SH-SY5Y (cell line): Measurements from ENCODE around the gene BAZ1A.

Experiments
- GATA2 ChIP-seq: IDR thresholded peaks from 2 replicates; pipeline ENCODE4 v1.6.1; 2011; ENCODE audit warnings: mild to moderate bottlenecking, low read depth, low read length
- GATA3 ChIP-seq: IDR thresholded peaks from 2 replicates; pipeline ENCODE4 v1.6.1; 2011; ENCODE audit warnings: low read depth, mild to moderate bottlenecking, low read length, moderate library complexity

BAZ1A gene

DNA sequence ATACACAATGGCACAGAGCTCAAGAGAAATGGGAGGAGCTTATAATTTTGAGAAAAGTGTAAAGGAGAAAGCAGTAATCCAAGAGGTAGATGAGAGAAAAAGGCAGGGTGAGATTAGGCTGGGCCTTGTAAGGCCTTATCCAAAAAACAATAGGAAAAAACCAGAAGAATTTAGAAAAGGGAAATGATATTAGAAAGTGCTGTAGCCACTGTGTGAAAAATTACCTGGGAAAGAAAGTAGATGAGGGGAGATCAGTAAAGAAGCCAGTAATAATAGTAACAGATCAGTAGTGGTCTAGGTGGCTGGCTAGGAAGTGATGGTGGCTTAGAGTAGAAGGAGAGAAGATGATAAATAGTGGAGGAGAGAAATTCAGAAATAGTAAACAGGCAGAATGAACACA lies 94.5 kb downstream of the BAZ1A start:
- TF ChIP-seq GATA3 = no peak
- no peak for TF ChIP-seq GATA2

DNA sequence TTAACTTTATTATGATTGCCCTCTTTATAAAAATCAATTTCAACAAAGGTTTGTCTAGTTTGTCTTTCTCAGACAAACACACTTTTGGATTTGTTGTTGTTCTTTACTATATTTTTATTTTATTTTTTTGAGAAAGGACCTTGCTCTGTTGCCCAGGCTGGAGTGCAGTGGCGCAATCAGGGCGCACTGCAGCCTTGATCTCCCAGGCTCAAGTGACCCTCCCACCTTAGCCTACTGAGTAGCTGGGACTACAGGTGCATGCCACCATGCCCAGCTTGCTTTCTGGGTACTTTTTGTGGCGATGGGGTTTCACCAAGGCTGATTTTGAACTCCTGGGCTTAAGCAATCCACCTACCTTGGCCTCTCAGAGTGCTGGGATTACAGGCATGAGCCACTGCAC lies 96.4 kb downstream of the BAZ1A start:
- TF ChIP-seq GATA3 = no peak

DNA sequence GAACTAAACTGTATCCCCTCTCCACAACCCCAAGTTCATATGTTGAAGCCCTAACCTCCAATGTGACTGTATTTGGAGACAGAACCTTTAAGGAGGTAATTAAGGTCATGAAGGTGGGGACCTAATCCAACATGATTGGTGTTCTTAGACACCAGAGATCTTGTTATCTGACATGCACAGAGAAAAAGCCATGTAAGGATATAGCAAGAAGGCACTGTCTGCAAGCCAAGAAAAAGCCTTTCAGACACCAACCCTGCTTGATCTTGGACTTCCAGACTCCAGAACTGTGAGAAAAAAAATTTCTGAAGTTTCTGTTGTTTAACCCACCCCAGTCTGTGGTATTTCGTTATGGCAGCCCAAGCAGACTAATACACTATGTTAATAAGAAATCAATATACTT lies 98.5 kb downstream of the BAZ1A start:
- TF ChIP-seq GATA2 (no peak), GATA3 (no peak)

DNA sequence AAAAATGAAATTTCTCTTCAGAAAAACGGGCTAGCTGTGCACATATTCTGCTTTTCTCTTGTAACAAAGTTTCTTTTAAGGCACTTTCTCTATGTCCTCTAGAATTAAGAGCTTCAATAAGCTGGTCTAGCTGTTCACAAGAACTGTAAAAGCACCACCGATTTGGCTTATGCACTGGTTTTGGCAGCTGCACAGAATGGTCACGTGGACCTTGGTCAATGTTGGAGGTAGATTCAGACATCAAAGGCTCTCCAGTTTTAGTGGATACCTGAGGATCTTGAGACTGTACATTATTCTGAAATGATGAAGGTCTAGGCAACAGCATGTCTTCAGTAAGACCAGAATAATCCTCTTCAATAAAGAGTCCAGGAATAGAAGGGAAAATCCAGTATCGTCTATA lies 99.2 kb downstream of the BAZ1A start:
- no peak for TF ChIP-seq GATA3
- TF ChIP-seq GATA2 = no peak

DNA sequence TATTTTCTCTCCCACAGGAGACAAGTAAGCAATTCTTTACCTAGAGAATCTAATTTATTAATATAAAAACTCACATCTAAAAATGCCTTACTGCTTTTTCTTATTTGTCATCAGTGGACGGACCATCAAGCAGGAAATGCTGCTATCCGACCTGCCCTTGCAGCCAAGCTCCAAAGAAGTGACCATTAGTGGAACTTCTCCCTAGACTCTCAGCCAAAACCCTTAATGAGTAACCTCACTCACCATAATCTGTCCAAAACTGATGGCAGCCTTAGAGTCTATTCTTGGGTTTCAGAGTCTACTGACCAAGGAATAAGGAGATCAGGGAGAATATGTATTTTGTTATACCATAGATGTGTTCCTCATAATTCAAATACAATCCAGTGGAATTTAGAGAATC lies 99.8 kb downstream of the BAZ1A start:
- TF ChIP-seq GATA3 = no peak
- no peak for TF ChIP-seq GATA2

DNA sequence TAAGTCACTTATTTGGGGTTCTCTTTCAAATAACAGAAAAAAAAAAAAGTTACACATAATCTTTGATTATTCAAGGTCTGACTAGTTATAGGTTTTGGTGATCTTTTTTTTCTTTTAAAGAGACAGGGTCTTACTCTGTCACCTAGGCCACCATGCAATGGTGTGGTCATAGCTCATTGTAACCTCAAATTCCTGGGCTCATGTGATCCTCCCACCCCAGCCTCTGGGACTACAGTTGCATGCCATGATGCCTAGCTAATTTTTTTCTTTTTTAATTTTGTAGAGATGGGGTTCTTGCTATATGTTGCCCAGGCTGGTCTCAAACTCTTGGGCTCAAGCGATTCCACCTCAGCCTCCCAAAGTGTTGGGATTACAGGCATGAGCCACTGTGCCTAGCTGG lies 104.3 kb downstream of the BAZ1A start:
- TF ChIP-seq GATA2 = no peak
- no peak for TF ChIP-seq GATA3

DNA sequence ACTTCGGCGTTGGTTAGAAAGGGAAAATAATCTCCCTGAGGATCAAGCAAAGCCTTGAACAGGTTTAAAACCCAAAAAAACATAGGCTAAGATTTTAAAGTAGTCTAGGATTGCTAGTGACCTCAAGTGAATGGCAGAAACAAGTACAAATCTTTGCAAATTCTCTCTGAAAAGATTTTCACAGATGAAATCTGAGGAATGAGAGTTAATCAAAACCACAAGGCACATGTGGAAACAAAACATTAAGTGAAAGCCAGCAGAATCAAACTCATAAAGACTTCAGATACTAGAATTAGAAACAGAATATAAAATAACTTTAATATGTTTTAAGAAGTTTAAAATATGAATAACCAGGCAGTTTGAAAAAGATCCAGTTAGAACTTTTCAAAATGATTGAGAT lies 108.6 kb downstream of the BAZ1A start:
- no peak for TF ChIP-seq GATA3
- no peak for TF ChIP-seq GATA2

DNA sequence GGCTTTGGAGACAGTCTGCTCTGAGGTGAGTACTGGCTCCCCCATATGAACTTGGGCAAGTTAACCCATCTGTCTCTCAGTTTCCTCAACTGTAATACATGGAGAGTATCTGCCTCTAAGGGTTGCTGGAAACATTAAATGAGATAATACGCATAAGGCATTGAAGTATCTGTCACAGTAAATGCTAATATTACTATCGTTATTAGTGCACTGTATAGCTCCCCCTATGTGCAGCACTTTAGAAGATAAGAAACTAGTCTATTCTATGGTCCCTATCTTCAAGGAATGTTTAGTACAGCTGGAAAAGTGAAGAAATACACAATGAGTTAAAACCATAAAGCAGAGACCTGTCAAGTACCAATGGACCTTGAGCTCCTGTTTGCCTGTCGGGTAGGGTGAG lies 109.1 kb downstream of the BAZ1A start:
- TF ChIP-seq GATA3 = no peak
- TF ChIP-seq GATA2 = no peak

DNA sequence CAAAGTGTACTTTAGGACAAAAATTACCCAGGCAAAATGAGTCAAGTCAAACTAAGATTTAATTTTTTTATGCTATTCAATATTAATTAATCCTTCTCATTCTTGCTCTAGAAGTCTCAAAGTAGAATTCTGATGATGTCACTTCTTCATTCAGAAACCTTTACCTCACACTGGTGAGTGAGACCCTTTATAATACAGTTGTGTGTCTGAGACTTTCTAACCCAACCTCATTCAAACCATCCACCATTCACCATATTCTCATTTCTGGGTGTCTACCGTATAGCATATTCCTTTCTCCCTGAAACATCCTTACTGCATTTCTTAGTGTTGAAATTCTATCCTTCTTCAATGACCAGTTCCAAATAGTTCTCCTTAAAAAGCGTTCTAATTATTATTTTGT lies 119.9 kb downstream of the BAZ1A start:
- TF ChIP-seq GATA3 (no peak), GATA2 (no peak)

DNA sequence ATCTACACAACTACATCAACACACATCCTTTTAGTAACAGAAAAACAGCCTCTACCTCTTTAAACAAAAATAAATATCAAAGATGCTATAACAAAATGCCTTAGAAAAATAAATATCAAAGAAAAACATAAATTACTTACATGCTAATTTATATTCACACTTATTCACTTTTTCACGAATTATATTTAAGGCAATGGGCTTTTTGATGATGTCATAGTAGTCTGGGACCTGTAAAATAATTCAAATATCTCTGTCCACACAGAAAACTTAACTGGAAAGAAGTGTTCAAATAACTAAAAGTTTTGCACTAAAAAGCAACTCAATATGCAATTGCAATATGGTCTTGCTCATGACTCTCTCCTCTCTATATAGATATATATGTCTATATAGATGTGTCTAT lies 120.5 kb downstream of the BAZ1A start:
- TF ChIP-seq GATA3 (no peak), GATA2 (no peak)

DNA sequence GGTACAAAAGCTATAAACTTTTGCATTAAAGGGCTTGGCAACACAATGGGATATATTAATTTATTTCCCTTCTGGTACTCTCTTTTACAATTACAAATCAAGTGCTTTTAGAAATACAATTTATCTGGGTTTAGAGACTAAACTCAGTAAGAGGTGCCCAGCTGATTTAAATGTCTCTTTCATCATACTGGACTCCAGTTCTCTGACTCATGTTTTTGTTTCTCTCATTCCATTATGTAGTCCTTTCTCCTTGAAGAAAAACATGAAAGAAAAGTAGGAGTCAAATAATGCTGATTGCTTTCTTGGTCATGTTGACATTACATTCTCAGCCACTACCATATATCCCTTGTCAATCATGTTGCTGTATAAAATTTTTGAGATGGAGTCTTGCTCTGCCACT lies 124.5 kb downstream of the BAZ1A start:
- no peak for TF ChIP-seq GATA3
- no peak for TF ChIP-seq GATA2

DNA sequence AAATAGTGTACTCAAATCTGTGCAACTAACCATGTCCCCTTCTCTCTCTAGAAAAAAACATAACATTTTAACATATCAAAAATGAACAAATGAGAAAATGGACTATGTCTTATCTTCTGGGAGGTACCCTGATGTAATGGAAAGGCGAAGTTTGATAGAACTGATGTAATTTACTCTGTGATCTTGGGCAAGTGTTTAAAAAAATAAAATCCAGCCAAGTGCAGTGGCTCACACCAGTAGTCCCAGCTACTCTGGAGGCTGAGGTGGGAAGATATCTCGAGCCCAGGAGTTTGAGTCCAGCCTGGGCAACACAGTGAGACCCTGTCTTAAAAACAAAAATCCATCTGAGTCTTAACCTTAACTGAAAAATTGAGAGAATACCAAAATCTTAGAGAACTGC lies 124.9 kb downstream of the BAZ1A start:
- TF ChIP-seq GATA2 = no peak
- TF ChIP-seq GATA3 = no peak

DNA sequence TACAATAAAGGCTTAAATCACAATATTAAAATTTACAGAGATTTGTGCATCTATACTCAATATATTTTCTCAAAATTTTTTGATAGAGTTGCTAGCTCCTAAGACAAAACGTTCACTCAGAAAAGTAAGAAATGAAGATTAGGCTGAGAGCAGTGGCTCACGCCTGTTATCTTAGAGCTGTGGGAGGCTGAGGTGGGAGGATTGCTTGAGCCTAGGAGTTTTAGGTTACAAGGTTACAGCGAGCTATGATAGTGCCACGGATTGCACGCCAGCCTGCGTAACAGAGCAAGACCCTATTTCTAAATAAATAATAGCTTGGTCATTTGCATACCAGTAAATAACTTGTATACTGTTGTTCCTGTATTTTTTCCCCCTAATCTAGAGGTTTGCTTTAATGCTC lies 125.8 kb downstream of the BAZ1A start:
- TF ChIP-seq GATA2 (no peak), GATA3 (no peak)

DNA sequence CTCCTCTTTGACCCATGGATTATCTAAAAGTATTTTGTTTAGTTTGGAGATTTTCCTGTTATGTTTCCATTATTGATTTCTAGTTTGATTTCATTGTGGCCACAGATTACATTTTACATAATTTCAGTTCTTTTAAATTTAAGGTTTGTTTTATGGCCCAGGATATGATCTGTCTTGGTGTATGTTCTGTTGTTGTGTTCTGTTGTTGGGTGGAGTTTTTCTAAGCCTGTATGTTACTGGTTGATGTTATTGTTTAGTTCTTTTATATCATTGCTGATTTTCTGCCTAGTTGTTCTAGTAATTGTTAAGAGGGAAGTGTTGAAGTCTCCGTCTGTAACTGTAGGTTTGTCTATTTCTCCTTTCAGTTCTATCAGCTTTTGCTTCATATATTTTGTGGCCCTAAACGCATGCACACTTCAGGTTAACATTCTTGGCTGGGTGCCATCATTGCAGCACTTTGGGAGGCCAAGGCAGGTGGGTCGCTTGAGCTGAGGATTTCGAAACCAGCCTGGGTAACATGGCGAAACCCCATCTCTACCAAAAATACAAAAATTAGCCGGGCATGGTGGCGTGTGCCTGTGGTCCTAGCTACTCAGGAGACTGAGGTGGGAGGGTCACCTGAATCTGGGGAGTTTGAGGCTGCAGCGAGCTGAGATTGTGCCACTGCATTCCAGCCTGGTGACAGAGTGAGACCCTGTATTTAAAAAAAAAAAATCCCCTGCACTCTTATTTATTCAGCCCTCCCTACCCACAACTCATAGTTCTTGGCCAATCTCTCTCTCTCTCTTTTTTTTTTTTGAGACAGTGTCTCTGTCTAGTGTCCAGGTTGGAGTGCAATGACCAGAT lies 132.7 kb downstream of the BAZ1A start:
- no peak for TF ChIP-seq GATA2
- TF ChIP-seq GATA3 = no peak

DNA sequence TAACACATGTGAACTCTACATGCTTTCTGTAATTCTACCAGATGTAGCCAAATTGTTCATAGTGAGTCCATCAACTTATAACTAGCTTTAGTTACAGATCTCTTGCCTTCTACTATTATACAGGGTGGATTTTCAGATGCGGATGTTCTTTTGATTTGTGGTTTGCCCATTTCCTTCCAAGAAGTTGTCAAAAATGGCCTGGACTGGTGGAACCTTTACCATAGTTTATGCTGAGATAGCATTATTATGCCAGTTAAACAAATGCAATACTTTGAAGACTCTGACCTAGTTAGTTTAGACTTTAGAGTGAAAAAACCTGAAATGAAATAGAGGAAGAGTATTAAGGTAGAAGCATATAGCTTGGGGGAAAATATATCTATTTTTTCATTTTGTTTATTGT lies 133.3 kb downstream of the BAZ1A start:
- no peak for TF ChIP-seq GATA2
- TF ChIP-seq GATA3 = no peak

DNA sequence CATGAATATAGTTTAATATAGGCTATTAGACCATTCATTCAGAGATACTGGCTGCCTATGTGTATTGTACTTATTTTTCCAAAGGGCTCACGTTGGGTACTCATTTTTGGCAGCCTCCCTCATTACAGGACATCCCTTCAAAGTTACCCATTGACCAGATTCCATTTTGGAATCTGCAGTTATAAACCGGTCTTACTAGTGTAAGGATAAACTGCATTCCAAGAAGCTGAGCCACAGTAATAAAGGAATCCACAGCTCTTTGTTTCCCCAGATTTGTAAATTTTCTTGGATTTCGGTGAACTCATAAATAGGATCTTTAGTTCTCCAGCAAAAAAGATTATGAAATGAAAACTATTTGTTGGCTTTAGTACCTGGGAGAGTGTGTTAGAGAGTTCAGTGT lies 141.9 kb downstream of the BAZ1A start:
- TF ChIP-seq GATA3 (no peak), GATA2 (no peak)

DNA sequence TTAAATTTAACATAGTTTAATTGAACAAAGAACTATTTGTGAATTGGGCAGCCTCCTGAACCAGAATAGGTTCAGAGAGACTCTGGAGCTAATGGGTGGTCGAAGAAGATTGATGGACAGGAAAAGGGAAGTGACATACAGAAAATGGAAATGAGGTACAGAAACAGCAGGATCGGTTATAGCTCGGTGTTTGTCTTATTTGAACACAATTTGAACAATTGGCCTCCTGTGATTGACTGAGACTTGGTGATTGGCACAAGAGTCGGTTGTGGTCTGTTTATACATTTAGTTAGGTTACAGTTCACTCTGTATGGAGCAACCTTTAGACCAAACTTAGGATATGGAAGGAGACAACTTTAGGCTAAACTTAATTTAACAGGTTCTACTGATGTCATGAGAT lies 142.4 kb downstream of the BAZ1A start:
- TF ChIP-seq GATA2 (no peak), GATA3 (no peak)
